COLO829 (cell line): Measurements from ENCODE around the gene JAM3.

Source experiments
- DNase-seq: peaks from one replicate; pipeline ENCODE4 v3.0.0; 2012; ENCODE audit warnings: low spot score

Gene JAM3

GRCh38 chr11:134146598-134146997 is 77.7 kb downstream of the JAM3 start:
- DNase-seq: no peak

- DNase-seq: no peak
Observed at GRCh38 chr11:134149371-134149770, 80.5 kb downstream of the JAM3 start.

GRCh38 chr11:134150195-134150903 is 81.5 kb downstream of the JAM3 start:
- DNase-seq: no peak

- no peak for DNase-seq
Observed at GRCh38 chr11:134151083-134151747, 82.3 kb downstream of the JAM3 start.

- DNase-seq: no peak
Observed at GRCh38 chr11:134152696-134153095, 83.8 kb downstream of the JAM3 start.

- no peak for DNase-seq
Observed at GRCh38 chr11:134153147-134153905, 84.5 kb downstream of the JAM3 start.

GRCh38 chr11:134154441-134154840 is 85.6 kb downstream of the JAM3 start:
- DNase-seq: no peak

GRCh38 chr11:134155456-134155855 is 86.6 kb downstream of the JAM3 start:
- DNase-seq: no peak

GRCh38 chr11:134155946-134156865 is 87.3 kb downstream of the JAM3 start:
- no peak for DNase-seq

- DNase-seq: no peak
Observed at GRCh38 chr11:134157451-134157850, 88.6 kb downstream of the JAM3 start.

GRCh38 chr11:134158023-134158422 is 89.2 kb downstream of the JAM3 start:
- no peak for DNase-seq

GRCh38 chr11:134159652-134160051 is 90.8 kb downstream of the JAM3 start:
- DNase-seq: no peak

- DNase-seq: no peak
Observed at GRCh38 chr11:134164490-134165370, 95.9 kb downstream of the JAM3 start.

- no peak for DNase-seq
Observed at GRCh38 chr11:134170177-134170918, 101.5 kb downstream of the JAM3 start.

- DNase-seq: no peak
Observed at GRCh38 chr11:134170919-134171281, 102.0 kb downstream of the JAM3 start.

GRCh38 chr11:134171951-134172350 is 103.1 kb downstream of the JAM3 start:
- no peak for DNase-seq

GRCh38 chr11:134173296-134173695 is 104.4 kb downstream of the JAM3 start:
- no peak for DNase-seq

- no peak for DNase-seq
Observed at GRCh38 chr11:134176284-134176683, 107.4 kb downstream of the JAM3 start.

- no peak for DNase-seq
Observed at GRCh38 chr11:134178032-134178674, 109.3 kb downstream of the JAM3 start.

- no peak for DNase-seq
Observed at GRCh38 chr11:134181707-134182106, 112.8 kb downstream of the JAM3 start.
